Glutamatergic neuron (in vitro differentiated cells): Measurements from ENCODE around the gene CASKIN1. TPM values are rescaled to one million over a fixed set of nuclear protein-coding genes. Genes with fewer than 3 reads are reported as not detected.
A peak's percentile ranks its signal among the peaks of the same experiment; 100 is the strongest.

Source experiments
- DNase-seq: peaks from one replicate; pipeline ENCODE4 v3.0.0; 2022
- H3K27ac Mint-ChIP-seq: one replicate; pipeline ENCODE4 v1.8.0; 2020; ENCODE audit warnings: mild to moderate bottlenecking, mixed read lengths, inconsistent platforms; ENCODE audit not compliant: unreplicated experiment
- H3K27me3 Mint-ChIP-seq: one replicate; pipeline ENCODE4 v1.8.0; 2020; ENCODE audit warnings: mild to moderate bottlenecking, moderate library complexity, mixed read lengths, inconsistent platforms; ENCODE audit not compliant: unreplicated experiment
- H3K36me3 Mint-ChIP-seq: one replicate; pipeline ENCODE4 v1.8.0; 2020; ENCODE audit warnings: mild to moderate bottlenecking, mixed read lengths, inconsistent platforms; ENCODE audit not compliant: unreplicated experiment
- H3K4me1 Mint-ChIP-seq: one replicate; pipeline ENCODE4 v1.8.0; 2020; ENCODE audit warnings: mild to moderate bottlenecking, low read depth, mixed read lengths, inconsistent platforms; ENCODE audit not compliant: unreplicated experiment
- H3K4me3 Mint-ChIP-seq: one replicate; pipeline ENCODE4 v1.8.0; 2020; ENCODE audit warnings: mild to moderate bottlenecking, mixed read lengths, inconsistent platforms; ENCODE audit not compliant: unreplicated experiment
- H3K9me3 Mint-ChIP-seq: one replicate; pipeline ENCODE4 v1.8.0; 2020; ENCODE audit warnings: mild to moderate bottlenecking, moderate library complexity, mixed read lengths, inconsistent platforms; ENCODE audit not compliant: unreplicated experiment
- total RNA-seq: library from RNA; stranded (reverse); fragmentation: NEBNext Ultra II Directional; extraction: Animal tissue kit (Norgen Biotek cat#: 25700); gene quantifications from one replicate; pipeline ENCODE4 v1.2.1, GENCODE V29; 2021; ENCODE audit not compliant: unreplicated experiment
- TF ChIP-seq, protein P1 (sequence below): fragments of 200-600 bp; sonication (generic); IDR thresholded peaks from one replicate; pipeline ENCODE4 v1.5.0; 2021; ENCODE audit not compliant: partially characterized antibody, unreplicated experiment

CASKIN1 gene
- total RNA-seq, 1 donor from 2014 or later = 31.6 TPM

DNA sequence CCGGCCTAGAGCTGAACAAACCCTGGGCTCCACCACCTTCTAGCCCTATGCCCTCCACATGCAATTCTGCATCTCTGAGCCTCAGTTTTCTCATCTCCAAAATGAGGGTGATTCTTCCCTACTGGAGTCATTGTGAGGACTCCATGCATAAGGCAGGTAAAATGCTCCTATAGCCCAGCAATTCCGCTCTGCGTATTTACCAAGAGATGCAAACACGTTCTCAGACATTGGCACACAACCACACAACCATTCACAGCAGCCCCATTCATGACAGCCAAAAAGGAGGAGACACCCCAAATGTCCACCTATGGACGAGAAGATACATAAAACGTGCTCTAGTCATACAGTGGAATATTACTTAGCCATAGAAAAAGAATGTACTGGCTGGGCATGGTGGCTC lies 3.9 kb upstream of the CASKIN1 start:
- H3K4me1 Mint-ChIP-seq = peaks cover 2% of the 10 kb centered on the region
- H3K27me3 Mint-ChIP-seq = peaks cover 20% of the 10 kb centered on the region
- DNase-seq = no peak
- H3K4me3 Mint-ChIP-seq = no peak overlapping the region
- peaks cover 8% of the 10 kb centered on the region for H3K9me3 Mint-ChIP-seq
- peaks cover 5% of the 10 kb centered on the region for H3K36me3 Mint-ChIP-seq
- H3K27ac Mint-ChIP-seq = no peak overlapping the region
- TF ChIP-seq, protein P1, sequence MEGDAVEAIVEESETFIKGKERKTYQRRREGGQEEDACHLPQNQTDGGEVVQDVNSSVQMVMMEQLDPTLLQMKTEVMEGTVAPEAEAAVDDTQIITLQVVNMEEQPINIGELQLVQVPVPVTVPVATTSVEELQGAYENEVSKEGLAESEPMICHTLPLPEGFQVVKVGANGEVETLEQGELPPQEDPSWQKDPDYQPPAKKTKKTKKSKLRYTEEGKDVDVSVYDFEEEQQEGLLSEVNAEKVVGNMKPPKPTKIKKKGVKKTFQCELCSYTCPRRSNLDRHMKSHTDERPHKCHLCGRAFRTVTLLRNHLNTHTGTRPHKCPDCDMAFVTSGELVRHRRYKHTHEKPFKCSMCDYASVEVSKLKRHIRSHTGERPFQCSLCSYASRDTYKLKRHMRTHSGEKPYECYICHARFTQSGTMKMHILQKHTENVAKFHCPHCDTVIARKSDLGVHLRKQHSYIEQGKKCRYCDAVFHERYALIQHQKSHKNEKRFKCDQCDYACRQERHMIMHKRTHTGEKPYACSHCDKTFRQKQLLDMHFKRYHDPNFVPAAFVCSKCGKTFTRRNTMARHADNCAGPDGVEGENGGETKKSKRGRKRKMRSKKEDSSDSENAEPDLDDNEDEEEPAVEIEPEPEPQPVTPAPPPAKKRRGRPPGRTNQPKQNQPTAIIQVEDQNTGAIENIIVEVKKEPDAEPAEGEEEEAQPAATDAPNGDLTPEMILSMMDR = no peak

DNA sequence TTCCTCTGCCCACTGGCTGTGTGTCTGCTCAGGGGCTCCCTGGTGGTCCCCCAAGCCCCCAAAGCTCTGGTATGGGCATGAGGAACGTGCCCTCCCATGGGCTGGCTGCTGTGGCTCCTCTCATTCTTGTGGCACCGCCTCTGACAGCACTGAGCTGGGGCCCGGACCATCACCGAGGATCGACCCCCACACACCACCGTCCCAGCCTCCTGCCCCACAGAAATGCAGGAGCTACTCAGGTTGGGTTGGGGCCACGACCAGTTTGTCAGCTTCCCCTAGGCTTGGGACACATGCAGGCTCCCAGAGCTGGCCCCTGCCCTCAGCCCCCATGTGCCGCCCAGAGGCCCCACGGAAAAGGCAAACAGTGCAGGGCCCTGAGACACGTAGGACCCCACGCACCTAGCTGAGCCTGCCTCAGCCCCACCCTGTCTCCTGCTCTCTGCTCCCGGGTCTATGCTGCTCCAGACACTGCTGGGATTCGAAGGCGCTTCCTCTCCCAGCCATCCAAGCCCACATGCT lies 3.3 kb upstream of the CASKIN1 start:
- DNase-seq = no peak
- Mint-ChIP-seq H3K4me1 (peaks cover 2% of the 10 kb centered on the region), H3K4me3 (no peak overlapping the region), H3K36me3 (peaks cover 5% of the 10 kb centered on the region), H3K27me3 (peaks cover 21% of the 10 kb centered on the region), H3K27ac (no peak overlapping the region), H3K9me3 (peaks cover 8% of the 10 kb centered on the region)
- TF ChIP-seq, protein P1 = no peak

DNA sequence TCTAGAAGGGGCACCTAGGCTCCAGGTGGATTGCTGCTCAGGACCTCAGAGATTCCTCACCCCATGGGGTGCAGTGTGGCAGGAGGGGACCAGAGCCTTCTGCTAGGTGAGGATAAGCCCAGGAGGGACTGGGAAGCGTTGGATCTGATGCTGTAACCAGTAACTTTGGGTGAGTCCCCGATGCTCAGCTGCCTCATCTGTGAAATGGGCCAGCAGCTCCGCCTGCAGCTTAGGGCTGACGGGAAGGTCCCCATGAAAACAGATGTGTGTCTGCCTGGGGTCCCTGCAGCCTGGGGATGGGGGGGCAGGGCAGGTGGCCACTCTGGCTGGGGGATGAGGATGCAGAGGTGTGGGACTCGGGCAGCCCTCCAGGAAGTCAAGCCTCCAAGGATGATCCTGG lies 2.7 kb upstream of the CASKIN1 start:
- H3K9me3 Mint-ChIP-seq = peaks cover 5% of the 10 kb centered on the region
- DNase-seq = no peak
- H3K36me3 Mint-ChIP-seq = peaks cover 5% of the 10 kb centered on the region
- no peak overlapping the region for H3K4me3 Mint-ChIP-seq
- H3K27me3 Mint-ChIP-seq = peaks cover 25% of the 10 kb centered on the region
- no peak overlapping the region for H3K27ac Mint-ChIP-seq
- TF ChIP-seq, protein P1 = no peak
- H3K4me1 Mint-ChIP-seq = no peaks in the 10 kb centered on the region

DNA sequence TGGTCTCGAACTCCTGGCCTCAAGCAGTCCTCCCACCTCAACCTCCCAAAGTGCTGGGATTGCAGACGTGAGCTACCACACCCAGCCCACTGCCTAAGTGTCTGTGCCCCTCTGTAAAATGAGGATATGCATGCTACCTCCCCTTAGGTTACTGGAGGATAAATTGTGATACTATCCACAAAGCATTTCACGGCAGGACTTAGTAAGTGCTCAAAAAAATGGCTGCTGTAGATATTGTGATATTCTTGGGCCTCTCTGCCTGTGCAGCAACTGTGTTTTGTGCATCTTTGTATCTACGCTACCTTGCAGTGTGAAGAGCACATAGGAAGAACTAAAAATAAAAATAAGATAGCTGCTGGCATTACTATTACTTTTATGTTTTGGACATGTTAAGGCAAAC lies 1.9 kb upstream of the CASKIN1 start:
- Mint-ChIP-seq H3K36me3 (peaks cover 5% of the 10 kb centered on the region), H3K9me3 (peaks cover 2% of the 10 kb centered on the region), H3K4me1 (no peaks in the 10 kb centered on the region), H3K27me3 (peaks cover 25% of the 10 kb centered on the region), H3K27ac (no peak overlapping the region), H3K4me3 (no peak overlapping the region)
- TF ChIP-seq, protein P1 = no peak
- DNase-seq = no peak

DNA sequence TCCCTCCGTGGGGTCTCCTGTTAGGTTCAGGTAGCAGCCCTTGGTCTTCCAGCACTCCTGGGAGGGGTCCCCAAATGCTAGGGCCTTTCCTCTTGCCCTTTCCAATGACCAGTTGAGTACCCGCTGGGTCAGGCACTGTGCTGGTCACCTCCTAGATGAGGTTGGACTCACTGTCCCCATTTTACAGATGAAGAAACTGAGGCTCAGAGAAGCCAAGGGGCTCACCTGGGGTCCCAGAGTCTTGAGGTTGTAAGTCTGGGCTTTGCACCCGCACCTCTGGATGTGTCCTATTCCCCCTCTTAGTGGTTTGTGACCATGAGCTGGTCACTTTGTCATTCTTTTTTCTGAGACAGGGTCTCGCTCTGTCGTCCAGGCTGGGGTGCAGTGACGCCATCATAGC lies 1.4 kb upstream of the CASKIN1 start:
- peak overlapping the region; percentile 34 for H3K4me3 Mint-ChIP-seq
- peaks cover 2% of the 10 kb centered on the region for H3K9me3 Mint-ChIP-seq
- no peak for DNase-seq
- H3K27me3 Mint-ChIP-seq = peaks cover 25% of the 10 kb centered on the region
- TF ChIP-seq, protein P1 = no peak
- peaks cover 5% of the 10 kb centered on the region for H3K36me3 Mint-ChIP-seq
- no peak overlapping the region for H3K27ac Mint-ChIP-seq
- H3K4me1 Mint-ChIP-seq = no peaks in the 10 kb centered on the region
